Measurements from ENCODE around the gene SORCS2.

- TF ChIP-seq CREB1 (IDR thresholded peaks at IDR 0.05; ENCODE audit: low read depth), result no peak
- TF ChIP-seq TEAD4 (IDR thresholded peaks at IDR 0.05), result no peak
- TF ChIP-seq REST (IDR thresholded peaks at IDR 0.05; ENCODE audit: low read depth), result no peak
- TF ChIP-seq RAD21 (IDR thresholded peaks at IDR 0.05; ENCODE audit: low read depth), result no peak
Observed at GRCh38 chr4:7572894-7573293, 380.6 kb downstream of the SORCS2 start.

Measured in Ishikawa (cell line).